Tibial nerve (tissue), 4 donors: Measurements from ENCODE around the gene HSPA13. TPM values are rescaled to one million over a fixed set of nuclear protein-coding genes. Genes with fewer than 3 reads are reported as not detected.

Experiments
- DNase-seq, 2 donors: peaks; one replicate each; pipeline ENCODE4 v3.0.0-alpha.2; 2019; ENCODE audit warnings: low spot score in 2 of 2
- H3K27ac ChIP-seq, 4 donors: fragments of 200-600 bp; sonication (generic) in 3 of 4; one replicate each; pipeline ENCODE4 v1.5.1; 2017 to 2019; ENCODE audit warnings: mild to moderate bottlenecking in 1 of 4
- H3K27me3 ChIP-seq, 2 donors: fragments of 200-600 bp; sonication (generic) in 1 of 2; one replicate each; pipeline versions ENCODE4 v1.5.1 to v1.6.0; 2017 to 2019
- H3K36me3 ChIP-seq, 3 donors: fragments of 200-600 bp; sonication (generic); one replicate each; pipeline ENCODE4 v1.5.1; 2018 to 2019
- H3K4me1 ChIP-seq, 4 donors: fragments of 200-600 bp; sonication (generic) in 3 of 4; one replicate each; pipeline ENCODE4 v1.5.1; 2017 to 2019
- H3K4me3 ChIP-seq, 4 donors: fragments of 200-600 bp; sonication (generic) in 3 of 4; one replicate each; pipeline ENCODE4 v1.5.1; 2017 to 2019; ENCODE audit warnings: mild to moderate bottlenecking in 1 of 4, moderate library complexity in 1 of 4
- H3K9me3 ChIP-seq, 4 donors: fragments of 200-600 bp; sonication (generic) in 3 of 4; one replicate each; pipeline ENCODE4 v1.5.1; 2017 to 2019
- EP300 ChIP-seq, 2 donors: sonication (generic); formaldehyde crosslinking; IDR thresholded peaks; one replicate each; pipeline ENCODE4 v1.6.1; 2017; ENCODE audit warnings: antibody characterized with exemption in 2 of 2, mild to moderate bottlenecking in 1 of 2
- POLR2A ChIP-seq, 2 donors: fragments of 450-650 bp; IDR thresholded peaks; one replicate each; pipeline ENCODE4 v1.6.1; 2017; ENCODE audit warnings: antibody characterized with exemption in 2 of 2, mild to moderate bottlenecking in 2 of 2, moderate library complexity in 2 of 2
- WGBS, 2 donors: methylation state at CpG; one replicate each; pipeline ENCODE4 v1.1.5; 2018; 5-methylcytosine and 5-hydroxymethylcytosine counted together
- total RNA-seq, 4 donors: library from RNA; depleted of rRNA; stranded (reverse); fragments of >200 nt; gene quantifications; one replicate each; pipeline ENCODE4 v1.1.0, GENCODE V29; 2016
- TF ChIP-seq, protein P1 (sequence below), 5 experiments: fragments of 200-600 bp in 3 of 5; fragments of 450-650 bp in 2 of 5; sonication (generic) in 3 of 5; IDR thresholded peaks; one replicate each; pipeline ENCODE4 v1.5.1; 2016 to 2019; ENCODE audit warnings: antibody characterized with exemption in 5 of 5, mild to moderate bottlenecking in 3 of 5, moderate library complexity in 2 of 5

HSPA13 gene
- 10 to 100 TPM; 19.4 to 32.4 (median 30.4) TPM for total RNA-seq

DNA sequence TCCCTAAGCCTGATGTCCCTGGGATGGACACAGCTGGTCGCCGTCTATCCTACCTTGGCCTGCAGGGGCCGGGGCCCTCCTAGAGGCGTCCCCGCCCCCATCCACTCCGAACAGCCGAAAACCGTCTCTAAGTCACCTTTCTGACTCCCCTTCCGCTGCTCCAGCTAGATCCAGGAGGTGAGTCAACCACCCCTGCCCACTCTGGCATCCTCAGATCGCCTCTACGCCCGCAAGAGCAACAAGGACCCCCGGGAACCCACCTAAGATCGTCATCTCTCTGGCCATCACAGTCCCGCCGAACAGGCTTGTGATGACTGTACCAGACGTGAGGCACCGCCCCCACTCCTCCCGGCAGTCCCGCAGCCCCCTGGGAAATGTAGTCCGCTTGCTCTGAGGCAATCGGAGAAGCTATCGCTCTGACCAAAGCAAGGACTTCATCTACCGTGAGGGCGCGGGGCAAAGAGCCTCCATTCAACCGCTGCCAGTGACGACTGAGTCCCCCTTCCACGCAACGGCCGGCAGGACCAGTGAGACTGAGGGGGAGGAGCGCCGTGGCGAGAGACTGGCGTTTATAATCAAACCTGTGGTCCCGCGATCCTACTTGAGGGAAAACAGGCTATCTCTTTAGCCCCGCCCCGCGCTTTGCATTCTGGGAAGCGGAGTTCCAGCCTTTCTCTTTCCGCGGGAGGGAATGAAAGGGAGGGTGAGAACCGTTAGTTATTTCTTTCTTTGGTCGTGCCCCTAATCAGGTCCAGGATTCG is at the start of gene HSPA13:
Gene HSPA13, minus strand, starts transcription at position 312 of the 761 bp plus-strand sequence. Its CDS starts 27 bp downstream, at position 285.
- Histone ChIP-seq H3K36me3 (peaks cover 0 to 6% (median 0%) of the 10 kb centered on the region in 3 donors), H3K27ac (peak within 1 kb of the TSS; percentile 81 to 97 (median 92)), H3K4me1 (peaks cover 0 to 43% (median 24%) of the 10 kb centered on the region in 4 donors), H3K9me3 (no peaks in the 10 kb centered on the region), H3K4me3 (peak within 1 kb of the TSS; percentile 60 to 92 (median 90)), H3K27me3 (no peaks in the 10 kb centered on the region)
- TF ChIP-seq EP300 (IDR thresholded peaks at IDR 0.05) = peak; percentile 84 to 87
- TF ChIP-seq, protein P1, sequence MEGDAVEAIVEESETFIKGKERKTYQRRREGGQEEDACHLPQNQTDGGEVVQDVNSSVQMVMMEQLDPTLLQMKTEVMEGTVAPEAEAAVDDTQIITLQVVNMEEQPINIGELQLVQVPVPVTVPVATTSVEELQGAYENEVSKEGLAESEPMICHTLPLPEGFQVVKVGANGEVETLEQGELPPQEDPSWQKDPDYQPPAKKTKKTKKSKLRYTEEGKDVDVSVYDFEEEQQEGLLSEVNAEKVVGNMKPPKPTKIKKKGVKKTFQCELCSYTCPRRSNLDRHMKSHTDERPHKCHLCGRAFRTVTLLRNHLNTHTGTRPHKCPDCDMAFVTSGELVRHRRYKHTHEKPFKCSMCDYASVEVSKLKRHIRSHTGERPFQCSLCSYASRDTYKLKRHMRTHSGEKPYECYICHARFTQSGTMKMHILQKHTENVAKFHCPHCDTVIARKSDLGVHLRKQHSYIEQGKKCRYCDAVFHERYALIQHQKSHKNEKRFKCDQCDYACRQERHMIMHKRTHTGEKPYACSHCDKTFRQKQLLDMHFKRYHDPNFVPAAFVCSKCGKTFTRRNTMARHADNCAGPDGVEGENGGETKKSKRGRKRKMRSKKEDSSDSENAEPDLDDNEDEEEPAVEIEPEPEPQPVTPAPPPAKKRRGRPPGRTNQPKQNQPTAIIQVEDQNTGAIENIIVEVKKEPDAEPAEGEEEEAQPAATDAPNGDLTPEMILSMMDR (IDR thresholded peaks at IDR 0.05) = peak in 1 of 5 experiments; percentile 27
- TF ChIP-seq POLR2A (IDR thresholded peaks at IDR 0.05) = peak; percentile 74 to 82
- WGBS, 2 donors = 0 to 1% methylated on average over 30 to 36 of the region's 46 CpGs
- peak; percentile 98 to 100 for DNase-seq

DNA sequence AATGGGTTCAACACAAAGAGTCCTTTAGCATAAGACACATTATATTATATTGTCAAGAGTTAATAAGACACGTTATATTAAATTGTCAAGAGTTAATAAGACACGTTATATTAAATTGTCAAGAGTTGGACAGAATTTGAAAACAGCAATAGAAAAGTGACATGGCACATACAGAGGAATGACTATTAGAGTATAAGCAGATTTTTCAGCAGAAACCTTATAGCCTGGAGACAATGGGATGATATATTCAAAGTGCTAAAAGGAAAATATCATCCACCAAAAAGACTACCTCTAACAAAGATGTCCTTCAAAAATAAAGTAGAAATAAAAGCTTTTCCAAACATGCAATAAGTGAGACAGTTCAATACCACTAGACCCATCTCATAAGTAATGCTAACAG is 36.0 kb upstream of the HSPA13 start:
- WGBS, 2 donors = 93% methylated on average over 2 of the region's 2 CpGs
- Histone ChIP-seq H3K27ac (no peak overlapping the region), H3K4me3 (no peak overlapping the region), H3K36me3 (no peaks in the 10 kb centered on the region), H3K9me3 (peaks cover 0 to 53% (median 6%) of the 10 kb centered on the region in 4 donors), H3K27me3 (no peaks in the 10 kb centered on the region), H3K4me1 (no peaks in the 10 kb centered on the region)
- no peak for DNase-seq
- TF ChIP-seq EP300 (IDR thresholded peaks at IDR 0.05) (no peak), POLR2A (IDR thresholded peaks at IDR 0.05) (no peak)
- TF ChIP-seq, protein P1 (IDR thresholded peaks at IDR 0.05) = no peak

DNA sequence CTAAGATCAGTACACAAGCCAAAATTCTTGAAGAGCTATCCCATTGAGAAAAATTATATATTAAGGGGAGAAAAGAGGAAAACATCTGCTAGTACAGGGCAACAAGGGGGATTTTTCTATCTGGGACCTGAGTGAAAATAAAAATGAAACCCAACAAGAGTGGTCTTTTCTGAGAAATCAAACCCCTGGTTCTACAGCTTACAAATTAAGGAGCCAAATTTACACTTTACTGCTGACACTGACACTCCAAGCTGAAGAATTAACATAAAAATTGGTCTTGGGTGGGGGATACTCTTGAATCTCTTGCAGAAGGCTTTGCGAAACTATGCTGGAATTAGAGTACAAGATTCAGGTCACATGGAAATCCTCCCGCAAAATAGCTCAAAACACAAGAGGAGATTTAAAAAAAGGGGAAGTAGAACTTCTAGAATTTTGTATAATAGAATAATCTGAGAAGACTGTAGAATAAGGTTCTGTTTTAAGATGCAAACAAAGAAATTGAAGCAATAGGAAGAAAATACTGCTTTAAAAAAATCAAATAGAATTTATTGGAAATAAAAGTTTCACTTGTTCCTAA is 32.1 kb upstream of the HSPA13 start:
- Histone ChIP-seq H3K27me3 (no peaks in the 10 kb centered on the region), H3K27ac (no peak overlapping the region), H3K4me3 (no peak overlapping the region), H3K4me1 (no peaks in the 10 kb centered on the region), H3K36me3 (no peaks in the 10 kb centered on the region), H3K9me3 (peaks cover 0 to 35% (median 6%) of the 10 kb centered on the region in 4 donors)
- WGBS, 2 donors = 68 to 79% methylated on average over 2 of the region's 2 CpGs
- DNase-seq = no peak
- TF ChIP-seq EP300 (IDR thresholded peaks at IDR 0.05) (no peak), POLR2A (IDR thresholded peaks at IDR 0.05) (no peak)
- TF ChIP-seq, protein P1 (IDR thresholded peaks at IDR 0.05) = no peak

DNA sequence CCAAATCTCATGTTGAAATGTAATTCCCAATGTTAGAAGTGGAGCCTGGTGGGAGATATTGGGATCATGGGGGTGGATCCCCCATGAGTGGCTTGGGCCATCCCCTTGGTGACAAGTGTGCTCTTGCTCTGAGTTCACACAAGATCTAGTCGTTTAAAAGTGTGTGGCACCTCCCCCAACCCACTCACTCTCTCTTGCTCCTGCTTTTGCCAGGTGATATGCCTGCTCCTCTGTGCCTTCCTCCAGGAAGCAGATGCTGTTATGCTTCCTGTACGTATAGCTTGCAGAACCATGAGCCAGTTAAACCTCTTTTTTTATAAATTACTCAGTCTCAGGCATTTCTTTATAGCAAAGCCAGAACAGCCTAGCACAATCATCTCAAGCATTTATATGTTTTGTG is 23.0 kb upstream of the HSPA13 start:
- DNase-seq = no peak
- H3K27ac ChIP-seq = no peak overlapping the region
- 31 to 34% methylated on average over 2 of the region's 2 CpGs for WGBS, 2 donors
- no peaks in the 10 kb centered on the region for H3K36me3 ChIP-seq
- TF ChIP-seq, protein P1 (IDR thresholded peaks at IDR 0.05) = no peak
- TF ChIP-seq EP300 (IDR thresholded peaks at IDR 0.05) (no peak), POLR2A (IDR thresholded peaks at IDR 0.05) (no peak)
- H3K27me3 ChIP-seq = no peaks in the 10 kb centered on the region
- H3K9me3 ChIP-seq = no peaks in the 10 kb centered on the region
- H3K4me1 ChIP-seq = no peaks in the 10 kb centered on the region
- H3K4me3 ChIP-seq = no peak overlapping the region

DNA sequence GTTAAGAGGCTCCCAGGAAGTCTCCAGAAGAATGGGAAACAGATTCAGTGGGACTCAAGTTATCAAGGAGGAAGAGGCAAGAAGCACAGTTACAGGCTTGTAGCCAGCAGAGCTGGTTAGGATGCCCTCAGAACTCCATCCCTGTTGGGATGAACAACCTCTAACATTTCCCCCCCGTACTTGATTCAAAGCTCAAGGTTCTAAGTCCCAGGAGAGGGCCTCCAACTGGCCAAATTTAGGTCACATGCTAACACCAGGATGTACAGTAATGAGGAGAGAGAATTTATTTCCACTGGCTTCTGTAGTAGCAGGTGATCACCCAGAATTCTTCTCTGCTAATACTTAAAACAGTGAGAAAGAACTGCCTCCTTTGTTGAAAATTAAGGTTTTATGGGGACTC is 22.3 kb upstream of the HSPA13 start:
- no peak overlapping the region for H3K4me3 ChIP-seq
- WGBS, 2 donors = 63 to 77% methylated on average over 1 of the region's 1 CpG
- H3K27ac ChIP-seq = no peak overlapping the region
- H3K4me1 ChIP-seq = no peaks in the 10 kb centered on the region
- TF ChIP-seq POLR2A (IDR thresholded peaks at IDR 0.05) (no peak), EP300 (IDR thresholded peaks at IDR 0.05) (no peak)
- TF ChIP-seq, protein P1 (IDR thresholded peaks at IDR 0.05) = no peak
- no peak for DNase-seq
- no peaks in the 10 kb centered on the region for H3K36me3 ChIP-seq
- no peaks in the 10 kb centered on the region for H3K9me3 ChIP-seq
- no peaks in the 10 kb centered on the region for H3K27me3 ChIP-seq
